Measurements from ENCODE around the gene TAOK2. TPM values are rescaled to one million over a fixed set of nuclear protein-coding genes. Genes with fewer than 3 reads are reported as not detected.

TAOK2 gene
- polyA plus RNA-seq, 6 donors from 2014 or later = 2.3 to 8.5 (median 3.4) TPM

- ATAC-seq (ENCODE audit: low read depth in 2 of 2) (no peak), DNase-seq (no peak)
- no peaks in the 10 kb centered on the region for H3K9me3 Mint-ChIP-seq
- H3K27me3 Mint-ChIP-seq = no peaks in the 10 kb centered on the region
- H3K36me3 Mint-ChIP-seq = peaks cover 0 to 6% of the 10 kb centered on the region in 2 donors
- peak overlapping the region; percentile 95 to 99 (median 98) for H3K4me3 Mint-ChIP-seq
- peak overlapping the region; percentile 95 to 99 (median 98) for H3K27ac Mint-ChIP-seq
- peaks cover 32 to 45% (median 42%) of the 10 kb centered on the region in 3 donors for H3K4me1 Mint-ChIP-seq
Observed at GRCh38 chr16:29994600-29995323, 21.1 kb downstream of the TAOK2 start.

- DNase-seq = peak; percentile 84
- H3K27me3 Mint-ChIP-seq = no peaks in the 10 kb centered on the region
- H3K4me3 Mint-ChIP-seq = peak within 1 kb of the TSS; percentile 95 to 99 (median 98)
- H3K27ac Mint-ChIP-seq = peak within 1 kb of the TSS; percentile 95 to 99 (median 98)
- peak; percentile 57 to 61 for ATAC-seq (ENCODE audit: low read depth in 2 of 2)
- no peaks in the 10 kb centered on the region for H3K9me3 Mint-ChIP-seq
- peaks cover 34 to 45% (median 45%) of the 10 kb centered on the region in 3 donors for H3K4me1 Mint-ChIP-seq
- peaks cover 0 to 8% of the 10 kb centered on the region in 2 donors for H3K36me3 Mint-ChIP-seq
Observed at GRCh38 chr16:29995324-29995910, 21.7 kb downstream of the TAOK2 start, which contains the start of gene HIRIP3. Gene HIRIP3, minus strand, starts transcription at chr16:29995617. Its CDS starts 12 bp downstream, at chr16:29995605.

- peaks cover 34 to 47% (median 45%) of the 10 kb centered on the region in 3 donors for H3K4me1 Mint-ChIP-seq
- no peaks in the 10 kb centered on the region for H3K9me3 Mint-ChIP-seq
- H3K36me3 Mint-ChIP-seq = peaks cover 0 to 8% of the 10 kb centered on the region in 2 donors
- DNase-seq = peak; percentile 99
- no peaks in the 10 kb centered on the region for H3K27me3 Mint-ChIP-seq
- peak; percentile 94 to 95 for ATAC-seq (ENCODE audit: low read depth in 2 of 2)
- H3K4me3 Mint-ChIP-seq = peak within 1 kb of the TSS; percentile 95 to 99 (median 98)
- peak within 1 kb of the TSS; percentile 95 to 99 (median 98) for H3K27ac Mint-ChIP-seq
Observed at GRCh38 chr16:29995911-29996765, 22.5 kb downstream of the TAOK2 start, which contains the start of gene INO80E. Gene INO80E, plus strand, starts transcription at chr16:29996241. Its CDS starts 70 bp downstream, at chr16:29996311.

- DNase-seq = no peak
- ATAC-seq (ENCODE audit: low read depth in 2 of 2) = no peak
- Mint-ChIP-seq H3K27me3 (no peaks in the 10 kb centered on the region), H3K36me3 (peaks cover 0 to 9% of the 10 kb centered on the region in 2 donors), H3K27ac (peak overlapping the region in 5 of 6 donors; percentile 80 to 99 (median 95)), H3K4me3 (peak overlapping the region; percentile 95 to 99 (median 98)), H3K4me1 (peaks cover 34 to 49% (median 45%) of the 10 kb centered on the region in 3 donors), H3K9me3 (no peaks in the 10 kb centered on the region)
Observed at GRCh38 chr16:29996766-29997250, 23.1 kb downstream of the TAOK2 start.

GRCh38 chr16:29999605-30000004, 25.9 kb downstream of the TAOK2 start:
- Mint-ChIP-seq H3K27me3 (no peaks in the 10 kb centered on the region), H3K4me1 (peaks cover 41 to 45% (median 45%) of the 10 kb centered on the region in 3 donors), H3K36me3 (peaks cover 0 to 25% of the 10 kb centered on the region in 2 donors), H3K27ac (peak overlapping the region in 1 of 6 donors; percentile 34), H3K9me3 (no peaks in the 10 kb centered on the region), H3K4me3 (peak overlapping the region in 2 of 8 donors; percentile 48 to 62)
- DNase-seq (no peak), ATAC-seq (ENCODE audit: low read depth in 2 of 2) (no peak)

- Mint-ChIP-seq H3K27ac (no peak overlapping the region), H3K9me3 (no peaks in the 10 kb centered on the region), H3K27me3 (no peaks in the 10 kb centered on the region), H3K4me1 (peaks cover 32 to 49% (median 35%) of the 10 kb centered on the region in 3 donors), H3K36me3 (peaks cover 0 to 25% of the 10 kb centered on the region in 2 donors), H3K4me3 (no peak overlapping the region)
- ATAC-seq (ENCODE audit: low read depth in 2 of 2) = no peak
- DNase-seq = no peak
Observed at GRCh38 chr16:30000735-30001631, 27.3 kb downstream of the TAOK2 start.

- Mint-ChIP-seq H3K27ac (no peak overlapping the region), H3K4me1 (peaks cover 19 to 37% (median 21%) of the 10 kb centered on the region in 3 donors), H3K9me3 (no peaks in the 10 kb centered on the region), H3K4me3 (peak overlapping the region in 1 of 8 donors; percentile 22), H3K36me3 (peaks cover 0 to 25% of the 10 kb centered on the region in 2 donors), H3K27me3 (no peaks in the 10 kb centered on the region)
- DNase-seq (no peak), ATAC-seq (ENCODE audit: low read depth in 2 of 2) (no peak)
Observed at GRCh38 chr16:30002614-30003346, 29.1 kb downstream of the TAOK2 start.

GRCh38 chr16:30003670-30004423, 30.2 kb downstream of the TAOK2 start:
- peak overlapping the region in 1 of 6 donors; percentile 92 for H3K27ac Mint-ChIP-seq
- H3K36me3 Mint-ChIP-seq = peaks cover 0 to 25% of the 10 kb centered on the region in 2 donors
- H3K27me3 Mint-ChIP-seq = peaks cover 0 to 6% (median under 1%) of the 10 kb centered on the region in 3 donors
- no peaks in the 10 kb centered on the region for H3K9me3 Mint-ChIP-seq
- H3K4me1 Mint-ChIP-seq = peaks cover 15 to 30% (median 21%) of the 10 kb centered on the region in 3 donors
- H3K4me3 Mint-ChIP-seq = no peak overlapping the region
- no peak for DNase-seq
- no peak for ATAC-seq (ENCODE audit: low read depth in 2 of 2)

- DNase-seq (no peak), ATAC-seq (ENCODE audit: low read depth in 2 of 2) (no peak)
- no peak overlapping the region for H3K4me3 Mint-ChIP-seq
- peaks cover 0 to 22% of the 10 kb centered on the region in 2 donors for H3K36me3 Mint-ChIP-seq
- H3K9me3 Mint-ChIP-seq = no peaks in the 10 kb centered on the region
- peak overlapping the region in 1 of 6 donors; percentile 92 for H3K27ac Mint-ChIP-seq
- H3K27me3 Mint-ChIP-seq = peaks cover 0 to 12% (median 6%) of the 10 kb centered on the region in 3 donors
- H3K4me1 Mint-ChIP-seq = peaks cover 11 to 25% (median 21%) of the 10 kb centered on the region in 3 donors
Observed at GRCh38 chr16:30004424-30004776, 30.7 kb downstream of the TAOK2 start.

GRCh38 chr16:30004811-30005242, 31.2 kb downstream of the TAOK2 start:
- H3K9me3 Mint-ChIP-seq = no peaks in the 10 kb centered on the region
- ATAC-seq (ENCODE audit: low read depth in 2 of 2) = peak; percentile 33 to 44

More at GRCh38 chr16:30004811-30005242, 31.2 kb downstream of the TAOK2 start:
- Mint-ChIP-seq H3K4me3 (no peak overlapping the region), H3K27ac (peak overlapping the region in 1 of 6 donors; percentile 56), H3K36me3 (peaks cover 0 to 18% of the 10 kb centered on the region in 2 donors), H3K4me1 (peaks cover 11 to 20% (median 17%) of the 10 kb centered on the region in 3 donors), H3K27me3 (peaks cover 0 to 13% (median 11%) of the 10 kb centered on the region in 3 donors)
- DNase-seq = no peak
